ENCODE data around the gene USP24. TPM values are rescaled to one million over a fixed set of nuclear protein-coding genes. Genes with fewer than 3 reads are reported as not detected.
A peak's percentile ranks its signal among the peaks of the same experiment; 100 is the strongest.

USP24 gene
- total RNA-seq, 1 donor from 2014 or later, result 57.1 TPM

DNA sequence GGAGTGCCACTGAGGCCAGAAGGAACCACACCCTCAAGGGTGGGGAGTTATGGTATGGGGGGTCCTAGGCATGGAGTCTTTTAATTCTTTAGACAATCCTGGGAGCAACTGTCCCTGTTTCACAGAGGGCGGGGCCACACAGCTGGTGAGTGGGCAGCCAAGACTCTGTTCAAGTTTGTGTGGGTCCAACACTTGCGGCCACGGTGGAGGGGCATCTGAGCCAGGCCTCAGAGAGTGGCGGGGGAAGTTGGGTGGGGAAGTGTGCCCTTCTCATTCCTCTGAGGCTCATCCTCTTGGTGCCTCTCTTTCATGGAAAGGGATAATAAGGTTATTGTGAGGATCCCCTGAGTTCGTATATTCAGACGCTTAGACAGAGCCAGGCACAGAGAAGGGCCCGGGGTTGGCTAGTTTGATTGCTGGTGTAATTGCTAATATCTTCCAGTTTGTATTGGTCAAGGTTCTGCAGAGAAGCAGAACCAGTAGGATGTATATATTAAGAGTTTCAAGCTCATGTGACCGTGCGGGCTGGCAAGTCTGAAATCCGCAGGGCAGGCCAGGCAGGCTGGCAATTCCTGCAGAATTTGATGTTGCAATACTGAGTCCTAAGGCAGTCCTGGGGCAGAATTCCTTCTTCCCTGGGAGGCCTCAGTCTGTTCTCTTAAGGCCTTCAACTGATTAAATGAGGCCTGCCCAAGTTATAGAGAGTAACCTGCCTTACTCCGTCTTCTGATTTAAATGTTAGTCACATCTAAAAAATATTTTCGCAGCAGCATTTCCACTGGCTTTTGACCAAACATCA is 159.9 kb downstream of the USP24 start:
- TF ChIP-seq, protein P1, sequence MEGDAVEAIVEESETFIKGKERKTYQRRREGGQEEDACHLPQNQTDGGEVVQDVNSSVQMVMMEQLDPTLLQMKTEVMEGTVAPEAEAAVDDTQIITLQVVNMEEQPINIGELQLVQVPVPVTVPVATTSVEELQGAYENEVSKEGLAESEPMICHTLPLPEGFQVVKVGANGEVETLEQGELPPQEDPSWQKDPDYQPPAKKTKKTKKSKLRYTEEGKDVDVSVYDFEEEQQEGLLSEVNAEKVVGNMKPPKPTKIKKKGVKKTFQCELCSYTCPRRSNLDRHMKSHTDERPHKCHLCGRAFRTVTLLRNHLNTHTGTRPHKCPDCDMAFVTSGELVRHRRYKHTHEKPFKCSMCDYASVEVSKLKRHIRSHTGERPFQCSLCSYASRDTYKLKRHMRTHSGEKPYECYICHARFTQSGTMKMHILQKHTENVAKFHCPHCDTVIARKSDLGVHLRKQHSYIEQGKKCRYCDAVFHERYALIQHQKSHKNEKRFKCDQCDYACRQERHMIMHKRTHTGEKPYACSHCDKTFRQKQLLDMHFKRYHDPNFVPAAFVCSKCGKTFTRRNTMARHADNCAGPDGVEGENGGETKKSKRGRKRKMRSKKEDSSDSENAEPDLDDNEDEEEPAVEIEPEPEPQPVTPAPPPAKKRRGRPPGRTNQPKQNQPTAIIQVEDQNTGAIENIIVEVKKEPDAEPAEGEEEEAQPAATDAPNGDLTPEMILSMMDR (IDR thresholded peaks at IDR 0.05; ENCODE audit: unreplicated experiment), result no peak
- Mint-ChIP-seq H3K36me3 (ENCODE audit: insufficient read depth) (peaks cover 7% of the 10 kb centered on the region), H3K27me3 (no peaks in the 10 kb centered on the region), H3K9me3 (ENCODE audit: low read depth) (no peaks in the 10 kb centered on the region), H3K27ac (no peak overlapping the region), H3K4me3 (ENCODE audit: low read depth) (no peak overlapping the region), H3K4me1 (ENCODE audit: low read depth) (peaks cover 10% of the 10 kb centered on the region)
- no peak for DNase-seq (ENCODE audit: low spot score, unreplicated experiment)

DNA sequence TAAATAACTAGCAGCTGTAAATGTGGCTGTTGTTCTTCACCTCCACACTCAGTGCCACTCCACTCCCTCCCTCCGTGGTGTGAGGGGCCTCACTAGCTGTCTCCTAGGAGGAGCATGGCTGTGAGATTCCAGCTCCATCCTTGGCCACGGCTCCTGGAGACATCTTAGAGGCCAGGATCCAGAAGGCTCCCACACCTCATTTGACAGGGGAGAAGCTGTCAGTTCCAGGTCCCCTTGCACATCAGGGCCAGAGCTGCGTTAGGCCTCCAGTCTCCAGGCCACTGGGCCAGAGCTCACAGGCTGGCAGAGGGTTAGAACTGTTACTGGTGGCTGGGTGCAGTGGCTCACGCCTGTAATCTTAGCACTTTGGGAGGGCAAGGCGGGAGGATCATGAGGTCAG is 160.8 kb downstream of the USP24 start:
- TF ChIP-seq, protein P1 (IDR thresholded peaks at IDR 0.05; ENCODE audit: unreplicated experiment), result no peak
- no peaks in the 10 kb centered on the region for H3K9me3 Mint-ChIP-seq (ENCODE audit: low read depth)
- no peaks in the 10 kb centered on the region for H3K27me3 Mint-ChIP-seq
- peaks cover 10% of the 10 kb centered on the region for H3K4me1 Mint-ChIP-seq (ENCODE audit: low read depth)
- no peak overlapping the region for H3K4me3 Mint-ChIP-seq (ENCODE audit: low read depth)
- peaks cover 7% of the 10 kb centered on the region for H3K36me3 Mint-ChIP-seq (ENCODE audit: insufficient read depth)
- no peak for DNase-seq (ENCODE audit: low spot score, unreplicated experiment)
- no peak overlapping the region for H3K27ac Mint-ChIP-seq

DNA sequence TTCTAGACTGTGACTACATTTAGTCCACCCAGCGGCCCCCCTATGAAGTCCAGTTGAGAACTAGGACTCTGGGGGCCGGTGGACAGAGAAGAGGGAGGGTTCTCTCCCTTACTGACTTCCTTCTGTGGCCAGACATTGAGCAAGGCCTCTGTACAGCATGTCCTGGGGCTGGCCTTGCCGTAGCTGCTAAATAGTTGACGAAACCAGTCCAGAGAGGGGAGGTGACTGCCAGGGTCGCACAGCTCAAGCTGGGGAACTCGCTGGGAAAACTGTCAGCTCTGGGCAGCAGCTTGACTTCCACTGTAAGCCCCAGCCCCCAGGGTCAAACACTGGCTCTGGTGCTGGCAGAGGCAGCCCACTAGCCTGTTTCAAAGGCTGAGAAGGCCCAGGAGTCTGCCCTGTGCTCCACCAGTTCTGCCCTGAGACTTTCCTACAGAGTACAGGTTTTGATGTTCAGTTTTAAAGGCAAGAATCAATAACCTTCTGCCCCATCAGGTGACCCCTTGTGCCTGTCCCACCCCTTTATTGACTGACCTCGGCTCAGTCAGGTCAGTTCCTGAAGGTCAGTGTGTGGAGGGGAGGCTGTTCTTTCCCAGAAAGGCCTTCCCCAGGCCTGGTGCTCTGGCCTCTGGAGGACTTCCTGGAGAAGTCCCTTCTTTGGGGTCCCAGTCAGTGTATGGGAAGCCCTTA is 161.8 kb downstream of the USP24 start:
- TF ChIP-seq, protein P1 (IDR thresholded peaks at IDR 0.05; ENCODE audit: unreplicated experiment), result no peak
- peaks cover 4% of the 10 kb centered on the region for H3K36me3 Mint-ChIP-seq (ENCODE audit: insufficient read depth)
- H3K4me1 Mint-ChIP-seq (ENCODE audit: low read depth), result peaks cover 11% of the 10 kb centered on the region
- H3K27ac Mint-ChIP-seq, result no peak overlapping the region
- no peaks in the 10 kb centered on the region for H3K9me3 Mint-ChIP-seq (ENCODE audit: low read depth)
- no peak overlapping the region for H3K4me3 Mint-ChIP-seq (ENCODE audit: low read depth)
- DNase-seq (ENCODE audit: low spot score, unreplicated experiment), result no peak
- no peaks in the 10 kb centered on the region for H3K27me3 Mint-ChIP-seq

DNA sequence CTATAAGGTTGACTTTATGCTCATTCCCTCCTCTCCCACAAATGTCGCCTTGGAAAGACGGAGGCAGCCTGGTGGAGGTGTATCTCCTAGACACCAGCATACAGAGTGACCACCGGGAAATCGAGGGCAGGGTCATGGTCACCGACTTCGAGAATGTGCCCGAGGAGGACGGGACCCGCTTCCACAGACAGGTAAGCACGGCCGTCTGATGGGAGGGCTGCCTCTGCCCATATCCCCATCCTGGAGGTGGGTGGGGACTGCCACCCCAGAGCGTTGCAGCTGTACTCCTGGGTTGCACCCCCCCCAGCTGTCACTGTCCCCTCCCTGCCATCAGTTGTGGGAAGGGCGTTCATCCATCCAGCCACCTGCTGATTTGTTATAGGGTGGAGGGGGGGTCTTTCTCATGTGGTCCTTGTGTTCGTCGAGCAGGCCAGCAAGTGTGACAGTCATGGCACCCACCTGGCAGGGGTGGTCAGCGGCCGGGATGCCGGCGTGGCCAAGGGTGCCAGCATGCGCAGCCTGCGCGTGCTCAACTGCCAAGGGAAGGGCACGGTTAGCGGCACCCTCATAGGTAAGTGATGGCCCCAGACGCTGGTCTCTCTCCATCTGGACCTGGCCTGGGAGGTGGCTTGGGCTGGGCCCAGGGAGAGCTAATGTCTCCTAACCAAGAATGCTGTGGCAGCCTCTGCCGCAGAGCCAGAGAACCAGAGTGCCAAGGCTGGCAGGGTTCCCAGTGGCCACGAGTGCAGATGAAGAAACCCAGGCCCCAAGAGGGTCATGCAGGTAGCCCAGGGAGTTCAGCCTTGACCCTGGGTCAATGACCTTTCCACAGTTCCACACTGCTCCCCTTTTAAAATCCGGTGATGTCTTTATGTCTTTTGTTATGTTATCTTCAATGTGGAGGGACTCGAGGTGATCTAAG is 162.7 kb downstream of the USP24 start:
- Mint-ChIP-seq H3K27me3 (no peaks in the 10 kb centered on the region), H3K4me1 (ENCODE audit: low read depth) (peaks cover 11% of the 10 kb centered on the region), H3K9me3 (ENCODE audit: low read depth) (no peaks in the 10 kb centered on the region), H3K36me3 (ENCODE audit: insufficient read depth) (peaks cover 3% of the 10 kb centered on the region), H3K4me3 (ENCODE audit: low read depth) (no peak overlapping the region), H3K27ac (no peak overlapping the region)
- TF ChIP-seq, protein P1 (IDR thresholded peaks at IDR 0.05; ENCODE audit: unreplicated experiment), result no peak
- DNase-seq (ENCODE audit: low spot score, unreplicated experiment), result no peak

DNA sequence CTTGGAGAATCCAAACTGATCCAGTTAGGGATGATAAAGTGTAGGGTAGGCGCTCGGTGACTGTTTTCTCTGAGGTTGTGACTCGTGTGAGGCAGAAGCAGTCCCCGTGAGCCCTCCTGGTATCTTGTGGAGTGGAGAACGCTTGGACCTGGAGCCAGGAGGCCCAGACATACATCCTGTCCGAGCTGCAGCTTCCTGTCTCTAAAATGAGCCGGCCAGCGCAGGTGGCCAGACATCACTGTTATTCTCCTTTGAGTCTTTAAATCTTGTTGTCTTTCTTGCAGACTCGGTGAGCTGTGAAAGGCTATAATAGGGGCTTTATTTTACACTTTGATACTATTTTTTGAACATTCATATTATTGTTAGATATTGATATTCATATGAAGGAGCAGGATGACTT is 163.5 kb downstream of the USP24 start:
- no peaks in the 10 kb centered on the region for H3K27me3 Mint-ChIP-seq
- no peaks in the 10 kb centered on the region for H3K9me3 Mint-ChIP-seq (ENCODE audit: low read depth)
- H3K27ac Mint-ChIP-seq, result peak overlapping the region; percentile 3
- no peak for DNase-seq (ENCODE audit: low spot score, unreplicated experiment)
- TF ChIP-seq, protein P1 (IDR thresholded peaks at IDR 0.05; ENCODE audit: unreplicated experiment), result no peak
- H3K36me3 Mint-ChIP-seq (ENCODE audit: insufficient read depth), result peaks cover 4% of the 10 kb centered on the region
- H3K4me3 Mint-ChIP-seq (ENCODE audit: low read depth), result no peak overlapping the region
- H3K4me1 Mint-ChIP-seq (ENCODE audit: low read depth), result peaks cover 11% of the 10 kb centered on the region
